GM12865 (cell line): ENCODE data around the gene ADH5.
"Not testable (repeated sequence)": the region's sequence is repeated elsewhere in the genome, so short reads cannot be mapped to it uniquely, and the experiment has no call there.

ENCODE experiments used
- DNase-seq: peaks from one replicate; pipeline ENCODE4 v3.0.0; 2010; ENCODE audit warnings: low read depth
- H3K4me3 ChIP-seq: 2 replicates; pipeline ENCODE4 v1.5.1; 2011; ENCODE audit warnings: mild to moderate bottlenecking, low read depth, low read length, control low read depth
- CTCF ChIP-seq: IDR thresholded peaks from 2 replicates; pipeline ENCODE4 v1.5.1; 2011; ENCODE audit warnings: low read length, control low read depth, low read depth, inconsistent platforms; ENCODE audit not compliant: insufficient read depth; ENCODE audit errors: missing control alignments

Gene ADH5

GRCh38 chr4:99029018-99029735 lies 59.4 kb downstream of the ADH5 start:
- TF ChIP-seq CTCF, result no peak
- no peak for DNase-seq
- no peak overlapping the region for H3K4me3 ChIP-seq

GRCh38 chr4:99028187-99028586 lies 60.4 kb downstream of the ADH5 start:
- H3K4me3 ChIP-seq, result no peak overlapping the region
- DNase-seq, result no peak
- TF ChIP-seq CTCF, result no peak

GRCh38 chr4:99027304-99027703 lies 61.3 kb downstream of the ADH5 start:
- DNase-seq, result no peak
- no peak for TF ChIP-seq CTCF
- H3K4me3 ChIP-seq, result no peak overlapping the region

GRCh38 chr4:99025506-99025905 lies 63.1 kb downstream of the ADH5 start:
- TF ChIP-seq CTCF, result no peak
- no peak for DNase-seq

GRCh38 chr4:99024481-99025275 lies 63.9 kb downstream of the ADH5 start:
- no peak for DNase-seq
- no peak overlapping the region for H3K4me3 ChIP-seq
- TF ChIP-seq CTCF, result no peak

More at GRCh38 chr4:99025506-99025905, 63.1 kb downstream of the ADH5 start:
- H3K4me3 ChIP-seq, result no peak overlapping the region

GRCh38 chr4:99023800-99024251 lies 64.8 kb downstream of the ADH5 start:
- H3K4me3 ChIP-seq, DNase-seq: not testable (repeated sequence)

- no peak for TF ChIP-seq CTCF
- no peak for DNase-seq
- no peak overlapping the region for H3K4me3 ChIP-seq
These were observed 66.0 kb downstream of the ADH5 start for GRCh38 chr4:99022566-99022965.
